Effector memory CD4-positive, alpha-beta T cell (primary cell): ENCODE data around the gene PRKCSH.

Experiments used
- DNase-seq, 3 donors: peaks; one replicate each; pipeline ENCODE4 v3.0.0-alpha.2; 2020
- H3K27ac ChIP-seq: 2 replicates; pipeline ENCODE4 v1.7.0; 2013; ENCODE audit warnings: mild to moderate bottlenecking, low read length, moderate library complexity; ENCODE audit not compliant: insufficient read depth, poor library complexity, severe bottlenecking
- H3K27me3 ChIP-seq: replicated peaks from 2 replicates; pipeline ENCODE4 v1.7.0; 2013; ENCODE audit warnings: mild to moderate bottlenecking, low read length; ENCODE audit not compliant: insufficient read depth, control insufficient read depth, poor library complexity, severe bottlenecking
- H3K36me3 ChIP-seq: 2 replicates; pipeline ENCODE4 v1.7.0; 2013; ENCODE audit warnings: mild to moderate bottlenecking, low read length, moderate library complexity; ENCODE audit not compliant: control insufficient read depth, insufficient read depth
- H3K4me1 ChIP-seq: 2 replicates; pipeline ENCODE4 v1.7.0; 2013; ENCODE audit warnings: low read length, mild to moderate bottlenecking; ENCODE audit not compliant: control insufficient read depth, insufficient read depth, poor library complexity, severe bottlenecking
- H3K4me3 ChIP-seq: 2 replicates; pipeline ENCODE4 v1.7.0; 2013; ENCODE audit warnings: low read length, low read depth, mild to moderate bottlenecking; ENCODE audit not compliant: insufficient read depth, poor library complexity, severe bottlenecking
- H3K9me3 ChIP-seq: 2 replicates; pipeline ENCODE4 v1.7.0; 2013; ENCODE audit warnings: mild to moderate bottlenecking, low read length, moderate library complexity; ENCODE audit not compliant: control insufficient read depth
- total RNA-seq, 3 donors: gene quantifications; one replicate each; lab custom pipeline; 2026; lab: John Stamatoyannopoulos, UW

Gene PRKCSH, protein sequence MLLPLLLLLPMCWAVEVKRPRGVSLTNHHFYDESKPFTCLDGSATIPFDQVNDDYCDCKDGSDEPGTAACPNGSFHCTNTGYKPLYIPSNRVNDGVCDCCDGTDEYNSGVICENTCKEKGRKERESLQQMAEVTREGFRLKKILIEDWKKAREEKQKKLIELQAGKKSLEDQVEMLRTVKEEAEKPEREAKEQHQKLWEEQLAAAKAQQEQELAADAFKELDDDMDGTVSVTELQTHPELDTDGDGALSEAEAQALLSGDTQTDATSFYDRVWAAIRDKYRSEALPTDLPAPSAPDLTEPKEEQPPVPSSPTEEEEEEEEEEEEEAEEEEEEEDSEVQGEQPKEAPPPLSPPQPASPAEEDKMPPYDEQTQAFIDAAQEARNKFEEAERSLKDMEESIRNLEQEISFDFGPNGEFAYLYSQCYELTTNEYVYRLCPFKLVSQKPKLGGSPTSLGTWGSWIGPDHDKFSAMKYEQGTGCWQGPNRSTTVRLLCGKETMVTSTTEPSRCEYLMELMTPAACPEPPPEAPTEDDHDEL
- 125 to 203 (median 171) reads per million in 3 donors for total RNA-seq

DNA sequence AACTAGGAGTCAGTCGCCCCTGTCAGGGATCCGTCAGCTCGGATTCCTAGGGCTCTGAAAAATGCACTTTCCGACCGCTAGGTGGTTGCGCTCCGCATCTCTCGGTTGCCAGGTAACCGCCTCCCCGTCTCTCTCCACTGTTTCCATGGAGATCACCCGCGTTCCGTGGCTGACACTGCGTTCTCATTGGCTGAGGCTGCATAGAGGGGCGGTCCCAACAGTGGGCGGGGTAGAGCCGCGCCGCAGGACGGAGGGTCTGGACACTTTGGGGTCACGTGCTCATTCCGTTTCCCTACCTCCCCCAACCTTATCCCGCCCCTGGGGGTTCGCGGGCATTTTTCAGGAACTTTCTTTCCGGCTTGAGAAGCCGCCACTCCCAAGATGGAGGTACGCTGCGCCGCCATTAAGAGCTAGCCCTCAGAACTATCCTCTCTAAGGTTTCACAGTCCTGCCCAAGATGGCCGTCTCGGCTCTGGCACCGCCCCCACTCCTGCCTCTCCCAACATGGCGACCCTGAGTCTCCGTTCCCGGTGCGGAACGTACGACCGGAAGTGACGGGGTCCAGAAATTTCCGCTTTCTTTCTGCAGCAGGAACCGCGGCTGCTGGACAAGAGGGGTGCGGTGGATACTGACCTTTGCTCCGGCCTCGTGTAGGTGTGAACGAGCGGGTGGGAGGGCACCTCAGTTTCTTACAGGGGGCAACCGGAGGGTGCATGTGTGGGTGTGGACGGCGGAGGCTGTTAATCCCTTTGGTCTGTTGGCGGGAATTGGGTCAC, at the start of gene PRKCSH, which contains the start of gene ODAD3:
Gene PRKCSH, plus strand, starts transcription at position 579 of the 776 bp plus-strand sequence. CDS start 483 bp downstream, outside the sequence.
Gene ODAD3, minus strand, starts transcription at position 65 of the 776 bp plus-strand sequence. CDS start 105 bp downstream, outside the sequence.
- H3K27ac ChIP-seq: peak within 1 kb of the TSS; percentile 75
- DNase-seq: peak; percentile 96 to 98 (median 98)
- peak within 1 kb of the TSS; percentile 93 for H3K4me3 ChIP-seq
- H3K27me3 ChIP-seq: no peaks in the 10 kb centered on the region
- peaks cover 16% of the 10 kb centered on the region for H3K36me3 ChIP-seq
- H3K4me1 ChIP-seq: peaks cover 14% of the 10 kb centered on the region
- H3K9me3 ChIP-seq: no peaks in the 10 kb centered on the region

DNA sequence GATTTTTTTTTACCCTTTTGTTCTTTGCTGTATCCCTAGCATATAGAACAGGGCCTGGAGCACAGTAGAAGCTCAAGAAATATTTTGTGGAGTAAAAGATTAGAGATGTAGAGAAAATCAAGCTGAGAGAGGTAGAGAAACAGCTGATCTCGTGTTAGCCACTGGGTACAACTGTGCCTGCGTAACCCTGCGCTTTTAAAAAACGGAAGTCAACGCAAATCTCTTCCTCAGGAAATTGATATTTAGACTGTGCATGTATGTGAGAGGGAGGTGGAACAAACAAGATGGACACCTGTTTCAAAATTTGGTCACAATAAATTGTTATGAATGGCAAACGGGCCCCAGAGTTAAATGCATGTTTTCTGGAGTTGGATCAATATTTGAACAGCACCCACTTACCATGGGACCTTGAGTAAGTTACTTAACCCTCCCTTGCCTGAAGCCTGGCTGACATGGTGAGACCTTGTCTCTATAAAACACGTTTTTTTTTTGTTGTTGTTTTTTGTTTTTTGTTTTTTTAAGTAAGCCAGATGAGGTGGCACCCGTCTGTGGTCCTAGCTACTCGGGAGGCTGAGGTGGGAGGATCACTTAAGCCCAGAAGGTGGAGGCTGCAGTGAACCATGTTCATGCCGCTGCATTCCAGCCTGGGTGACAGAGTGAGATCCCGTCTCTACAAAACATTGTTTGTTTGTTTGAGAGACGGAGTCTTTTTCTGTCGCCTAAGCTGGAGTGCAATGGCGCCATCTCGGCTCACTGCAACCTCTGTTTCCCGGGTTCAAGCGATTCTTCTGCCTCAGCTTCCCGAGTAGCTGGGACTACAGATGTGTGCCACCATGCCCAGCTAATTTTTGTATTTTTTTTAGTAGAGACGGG, 48.0 kb upstream of the PRKCSH start:
- DNase-seq: no peak
- Histone ChIP-seq H3K4me1 (peaks cover 14% of the 10 kb centered on the region), H3K4me3 (no peak overlapping the region), H3K27me3 (peaks cover 13% of the 10 kb centered on the region), H3K36me3 (no peaks in the 10 kb centered on the region), H3K9me3 (peaks cover 5% of the 10 kb centered on the region), H3K27ac (no peak overlapping the region)

DNA sequence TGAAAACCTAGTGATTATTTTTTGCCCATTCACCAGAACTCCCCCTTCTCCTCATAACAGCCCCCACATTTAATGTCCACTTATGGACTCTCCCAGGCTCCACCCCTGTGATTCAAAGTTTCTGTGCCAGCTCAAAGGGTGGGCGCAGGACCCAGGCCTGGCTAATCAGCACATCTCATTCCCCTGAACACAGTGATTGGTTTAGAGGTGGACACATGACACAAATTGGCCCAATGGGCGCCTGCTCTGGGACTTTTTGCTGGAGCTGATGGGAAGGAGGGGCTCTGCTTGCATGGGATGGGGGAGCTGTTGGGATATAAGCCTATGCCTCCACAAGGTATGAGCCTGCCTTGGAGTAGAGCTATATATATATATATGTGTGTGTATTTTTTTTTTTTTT, 45.1 kb upstream of the PRKCSH start:
- no peaks in the 10 kb centered on the region for H3K27me3 ChIP-seq
- H3K4me3 ChIP-seq: no peak overlapping the region
- H3K4me1 ChIP-seq: no peaks in the 10 kb centered on the region
- H3K9me3 ChIP-seq: peaks cover 5% of the 10 kb centered on the region
- H3K27ac ChIP-seq: no peak overlapping the region
- no peaks in the 10 kb centered on the region for H3K36me3 ChIP-seq
- no peak for DNase-seq

DNA sequence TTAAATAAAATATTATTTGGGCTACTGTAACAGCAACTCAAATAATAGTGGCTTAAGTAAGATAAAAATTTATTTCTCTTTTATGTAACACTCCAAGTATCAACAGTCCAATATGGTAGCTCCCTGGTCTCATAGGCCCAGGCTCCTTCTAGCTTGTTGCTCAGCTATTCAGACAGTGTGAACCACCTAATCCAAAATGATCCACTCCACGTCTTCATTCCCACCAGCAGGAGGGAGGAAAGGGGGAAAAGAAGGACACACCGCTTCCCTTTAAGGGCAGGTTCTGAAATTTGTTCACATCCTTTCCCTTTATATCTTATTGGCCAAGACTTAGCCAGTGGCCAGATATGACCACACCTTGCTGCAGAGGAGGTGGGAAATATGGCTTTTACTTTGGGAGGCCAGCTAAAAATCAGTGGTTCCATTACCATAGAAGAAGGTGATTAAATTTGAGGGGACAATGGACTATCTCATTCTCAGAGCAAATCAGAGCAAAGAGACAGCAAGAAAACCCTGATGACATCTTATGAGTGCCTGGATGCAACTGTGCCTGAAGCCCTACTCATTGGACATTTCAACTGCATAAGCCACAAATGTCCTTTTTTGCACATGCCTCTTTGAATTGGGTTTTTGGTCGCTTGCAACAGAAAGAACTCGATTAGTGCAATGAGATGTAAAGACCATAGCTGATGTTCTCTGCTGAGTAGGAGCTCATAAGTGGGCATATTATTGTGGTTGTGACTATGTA, 44.3 kb upstream of the PRKCSH start:
- no peak for DNase-seq
- H3K27ac ChIP-seq: no peak overlapping the region

DNA sequence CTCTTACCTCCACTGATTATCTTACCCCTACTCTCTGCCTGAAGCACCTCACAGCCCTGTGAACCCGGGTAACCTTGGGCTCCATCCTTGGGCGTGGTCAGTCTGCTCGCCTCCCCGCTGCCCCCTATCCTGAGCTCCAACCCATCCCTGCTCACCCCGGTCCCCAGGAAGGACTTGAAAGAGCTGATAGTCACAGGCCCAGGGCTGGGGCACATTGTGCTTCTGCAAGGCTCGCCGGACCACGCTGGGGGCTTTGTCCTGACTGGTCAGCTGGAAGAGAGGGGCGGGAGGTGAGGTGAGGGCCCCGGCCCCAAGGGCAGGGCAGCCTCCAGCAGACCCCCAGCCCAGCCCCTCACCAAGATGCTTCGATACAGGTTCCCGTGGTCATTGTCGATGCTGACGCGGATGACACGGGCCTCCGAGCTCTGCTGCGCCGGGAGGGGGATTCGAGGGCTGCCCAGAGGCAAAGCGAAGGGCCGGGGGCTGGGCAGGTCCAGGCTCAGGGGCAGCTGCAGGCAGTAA, 38.3 kb upstream of the PRKCSH start:
- no peak for DNase-seq
- H3K27ac ChIP-seq: no peak overlapping the region
- no peak overlapping the region for H3K4me3 ChIP-seq
- H3K36me3 ChIP-seq: no peaks in the 10 kb centered on the region
- no peaks in the 10 kb centered on the region for H3K4me1 ChIP-seq
- H3K9me3 ChIP-seq: no peaks in the 10 kb centered on the region
- no peaks in the 10 kb centered on the region for H3K27me3 ChIP-seq

More for the DNA sequence above, 44.3 kb upstream of the PRKCSH start:
- peaks cover 5% of the 10 kb centered on the region for H3K9me3 ChIP-seq
- H3K4me3 ChIP-seq: no peak overlapping the region
- no peaks in the 10 kb centered on the region for H3K4me1 ChIP-seq
- no peaks in the 10 kb centered on the region for H3K27me3 ChIP-seq
- H3K36me3 ChIP-seq: no peaks in the 10 kb centered on the region

DNA sequence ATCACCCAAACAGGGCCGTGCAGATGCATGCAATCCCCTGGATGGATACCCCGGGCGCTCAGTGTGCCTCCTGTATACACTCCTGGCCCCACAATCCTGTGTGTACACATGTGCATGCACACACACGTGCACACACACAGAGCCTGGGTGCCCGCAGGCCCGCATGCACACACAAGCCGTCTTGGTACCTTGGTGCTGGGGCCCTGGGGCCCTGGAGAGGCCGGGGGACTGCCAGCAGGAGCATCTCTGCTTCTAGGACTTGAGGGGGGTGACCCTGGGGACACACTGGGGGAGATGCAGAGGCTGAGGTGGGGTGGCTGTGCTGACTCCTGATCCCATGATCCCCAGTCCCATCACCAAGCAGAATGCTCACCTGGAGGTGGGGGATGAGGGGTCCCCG, 35.8 kb upstream of the PRKCSH start:
- no peaks in the 10 kb centered on the region for H3K4me1 ChIP-seq
- no peaks in the 10 kb centered on the region for H3K27me3 ChIP-seq
- no peak overlapping the region for H3K27ac ChIP-seq
- no peak overlapping the region for H3K4me3 ChIP-seq
- DNase-seq: no peak
- H3K36me3 ChIP-seq: no peaks in the 10 kb centered on the region
- no peaks in the 10 kb centered on the region for H3K9me3 ChIP-seq

DNA sequence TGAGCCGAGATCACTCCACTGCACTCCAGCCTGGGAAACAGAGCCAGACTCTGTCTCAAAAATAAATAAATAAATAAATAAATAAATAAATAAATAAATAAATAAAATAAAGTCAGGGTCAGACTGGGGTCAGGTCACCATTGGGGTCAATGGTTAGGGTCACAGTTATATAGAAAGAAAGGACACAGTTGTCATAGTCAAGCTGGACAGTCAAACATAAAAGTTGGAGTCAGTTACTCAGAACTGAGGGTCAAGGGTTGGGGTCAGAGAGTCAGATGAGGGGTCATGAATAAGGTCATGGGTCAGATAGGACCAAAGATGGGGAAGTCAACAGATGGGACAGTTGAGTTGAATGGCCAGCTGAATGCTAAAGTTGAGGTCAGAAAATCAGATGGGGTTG, 34.6 kb upstream of the PRKCSH start:
- no peak for DNase-seq
- Histone ChIP-seq H3K4me3 (no peak overlapping the region), H3K27me3 (no peaks in the 10 kb centered on the region), H3K4me1 (no peaks in the 10 kb centered on the region), H3K9me3 (no peaks in the 10 kb centered on the region), H3K27ac (no peak overlapping the region), H3K36me3 (no peaks in the 10 kb centered on the region)

DNA sequence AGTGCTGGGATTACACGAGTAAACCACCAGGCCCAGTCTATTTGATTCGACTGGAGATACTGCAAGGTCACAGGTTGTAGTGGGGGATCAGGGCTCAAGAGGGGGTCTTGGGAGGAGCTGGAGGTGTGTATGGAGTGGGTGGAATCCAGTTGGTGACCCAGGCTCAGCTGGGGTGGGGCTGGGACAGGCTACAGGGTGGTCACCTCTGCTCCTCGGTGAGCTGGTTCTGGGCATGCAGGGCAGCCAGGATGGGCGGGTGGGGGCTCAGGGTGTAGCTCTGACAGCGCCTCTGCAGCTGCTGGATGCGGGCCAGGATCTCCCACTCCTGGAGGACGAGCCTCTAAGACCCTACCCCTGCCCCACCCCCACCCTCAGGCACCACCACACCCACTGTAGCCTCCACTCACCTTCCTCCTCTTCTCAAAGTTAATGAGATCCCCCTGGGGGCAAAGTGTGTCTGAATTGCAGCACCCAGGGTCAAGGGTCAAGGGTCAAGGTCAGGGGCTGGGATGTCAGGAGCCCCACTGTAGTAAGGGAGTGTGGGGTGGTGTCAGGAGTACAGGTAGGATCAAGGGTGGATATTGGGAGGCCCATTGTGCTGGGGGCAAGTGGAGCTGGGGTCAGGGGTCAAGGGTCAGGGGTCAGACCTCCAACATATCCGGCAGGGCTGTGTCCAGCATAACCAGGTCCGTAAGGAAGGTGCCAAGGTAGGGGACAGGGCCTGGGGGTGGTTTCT, 33.5 kb upstream of the PRKCSH start:
- no peaks in the 10 kb centered on the region for H3K4me1 ChIP-seq

More for the DNA sequence above, 33.5 kb upstream of the PRKCSH start:
- Histone ChIP-seq H3K27me3 (peaks cover 7% of the 10 kb centered on the region), H3K9me3 (no peaks in the 10 kb centered on the region), H3K36me3 (no peaks in the 10 kb centered on the region), H3K27ac (no peak overlapping the region), H3K4me3 (no peak overlapping the region)
- DNase-seq: no peak
